Esophagus muscularis mucosa (tissue), 4 donors: ENCODE measurements around the gene PDE6C.

Experiments used
- EP300 ChIP-seq: sonication (generic); formaldehyde crosslinking; IDR thresholded peaks from one replicate; pipeline ENCODE4 v1.6.1; 2017; ENCODE audit warnings: antibody characterized with exemption
- POLR2A ChIP-seq: fragments of 450-650 bp; IDR thresholded peaks from one replicate; pipeline ENCODE4 v1.6.1; 2017; ENCODE audit warnings: antibody characterized with exemption, moderate library complexity, mild to moderate bottlenecking, low read depth
- POLR2AphosphoS5 ChIP-seq, 2 donors: sonication (generic); formaldehyde crosslinking; IDR thresholded peaks; one replicate each; pipeline ENCODE4 v1.6.1; 2017; ENCODE audit warnings: antibody characterized with exemption in 2 of 2
- TF ChIP-seq, protein P1 (sequence below), 3 experiments: fragments of 200-600 bp in 2 of 3; fragments of 450-650 bp in 1 of 3; sonication (generic) in 2 of 3; IDR thresholded peaks; one replicate each; pipeline ENCODE4 v1.5.1; 2017 to 2019; ENCODE audit warnings: antibody characterized with exemption in 3 of 3, mild to moderate bottlenecking in 2 of 3, moderate library complexity in 1 of 3

DNA sequence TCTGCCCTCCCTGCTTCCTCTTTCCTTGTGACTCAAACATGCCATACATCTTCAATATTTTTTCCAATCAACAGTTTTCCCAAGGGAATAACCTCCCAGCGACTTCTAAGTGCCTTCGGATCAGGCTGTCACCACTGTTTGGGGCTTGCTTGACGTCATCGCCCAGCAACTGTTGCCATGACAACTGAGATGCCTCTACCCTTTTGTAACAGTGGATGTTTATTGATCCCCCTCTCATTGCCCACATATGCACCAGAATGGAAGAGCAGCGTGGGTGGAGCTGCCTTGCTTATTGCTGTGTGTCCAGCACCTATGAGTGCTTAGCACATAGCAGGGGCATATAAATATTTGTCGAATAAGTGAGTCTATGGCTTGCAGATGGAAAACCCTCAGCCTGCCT is 31.5 kb upstream of the PDE6C start:
- TF ChIP-seq, protein P1, sequence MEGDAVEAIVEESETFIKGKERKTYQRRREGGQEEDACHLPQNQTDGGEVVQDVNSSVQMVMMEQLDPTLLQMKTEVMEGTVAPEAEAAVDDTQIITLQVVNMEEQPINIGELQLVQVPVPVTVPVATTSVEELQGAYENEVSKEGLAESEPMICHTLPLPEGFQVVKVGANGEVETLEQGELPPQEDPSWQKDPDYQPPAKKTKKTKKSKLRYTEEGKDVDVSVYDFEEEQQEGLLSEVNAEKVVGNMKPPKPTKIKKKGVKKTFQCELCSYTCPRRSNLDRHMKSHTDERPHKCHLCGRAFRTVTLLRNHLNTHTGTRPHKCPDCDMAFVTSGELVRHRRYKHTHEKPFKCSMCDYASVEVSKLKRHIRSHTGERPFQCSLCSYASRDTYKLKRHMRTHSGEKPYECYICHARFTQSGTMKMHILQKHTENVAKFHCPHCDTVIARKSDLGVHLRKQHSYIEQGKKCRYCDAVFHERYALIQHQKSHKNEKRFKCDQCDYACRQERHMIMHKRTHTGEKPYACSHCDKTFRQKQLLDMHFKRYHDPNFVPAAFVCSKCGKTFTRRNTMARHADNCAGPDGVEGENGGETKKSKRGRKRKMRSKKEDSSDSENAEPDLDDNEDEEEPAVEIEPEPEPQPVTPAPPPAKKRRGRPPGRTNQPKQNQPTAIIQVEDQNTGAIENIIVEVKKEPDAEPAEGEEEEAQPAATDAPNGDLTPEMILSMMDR (IDR thresholded peaks at IDR 0.05) = no peak
- TF ChIP-seq POLR2AphosphoS5 (IDR thresholded peaks at IDR 0.05) (no peak), POLR2A (no peak), EP300 (no peak)
